ENCODE measurements around the gene RABGAP1L.
A peak's percentile ranks its signal among the peaks of the same experiment; 100 is the strongest.
"Not testable (repeated sequence)": the region's sequence is repeated elsewhere in the genome, so short reads cannot be mapped to it uniquely, and the experiment has no call there.

Gene RABGAP1L

GRCh38 chr1:174204697-174205308 lies 45.5 kb downstream of the RABGAP1L start:
- no peak for DNase-seq

- no peak for DNase-seq
Measured at GRCh38 chr1:174206148-174206836, 47.0 kb downstream of the RABGAP1L start.

GRCh38 chr1:174209347-174210187 lies 50.2 kb downstream of the RABGAP1L start:
- DNase-seq, result no peak

- no peak for DNase-seq
Measured at GRCh38 chr1:174211486-174211885, 52.2 kb downstream of the RABGAP1L start.

GRCh38 chr1:174215766-174216165 lies 56.4 kb downstream of the RABGAP1L start:
- no peak for DNase-seq

GRCh38 chr1:174217248-174217647 lies 57.9 kb downstream of the RABGAP1L start:
- DNase-seq, result no peak

- DNase-seq, result peak; percentile 8
Measured at GRCh38 chr1:174217787-174218574, 58.7 kb downstream of the RABGAP1L start.

GRCh38 chr1:174218983-174219382 lies 59.7 kb downstream of the RABGAP1L start:
- DNase-seq, result no peak

GRCh38 chr1:174219606-174220370 lies 60.5 kb downstream of the RABGAP1L start:
- DNase-seq, result no peak

GRCh38 chr1:174221681-174222080 lies 62.4 kb downstream of the RABGAP1L start:
- DNase-seq, result no peak

GRCh38 chr1:174222166-174222949 lies 63.0 kb downstream of the RABGAP1L start:
- no peak for DNase-seq

GRCh38 chr1:174224641-174225040 lies 65.3 kb downstream of the RABGAP1L start:
- DNase-seq, result no peak

- no peak for DNase-seq
Measured at GRCh38 chr1:174225499-174226204, 66.3 kb downstream of the RABGAP1L start.

- no peak for DNase-seq
Measured at GRCh38 chr1:174230399-174230798, 71.1 kb downstream of the RABGAP1L start.

- DNase-seq, result no peak
Measured at GRCh38 chr1:174232761-174233160, 73.4 kb downstream of the RABGAP1L start.

- DNase-seq, result not testable (repeated sequence)
Measured at GRCh38 chr1:174238845-174239501, 79.7 kb downstream of the RABGAP1L start.

GRCh38 chr1:174239541-174239940 lies 80.2 kb downstream of the RABGAP1L start:
- no peak for DNase-seq

- no peak for DNase-seq
Measured at GRCh38 chr1:174242856-174243255, 83.5 kb downstream of the RABGAP1L start.

- no peak for DNase-seq
Measured at GRCh38 chr1:174243451-174244000, 84.2 kb downstream of the RABGAP1L start.

GRCh38 chr1:174244017-174244416 lies 84.7 kb downstream of the RABGAP1L start:
- no peak for DNase-seq
